Urinary bladder (tissue), 4 donors: ENCODE measurements around the gene F2RL3. TPM values are rescaled to one million over a fixed set of nuclear protein-coding genes. Genes with fewer than 3 reads are reported as not detected.

ENCODE experiments used
- DNase-seq: peaks from one replicate; pipeline ENCODE4 v3.0.0-alpha.2; 2015; ENCODE audit errors: extremely low spot score
- H3K27ac ChIP-seq: one replicate; pipeline ENCODE4 v1.5.1; 2013; ENCODE audit warnings: low read depth, mild to moderate bottlenecking, moderate library complexity
- H3K36me3 ChIP-seq: one replicate; pipeline ENCODE4 v1.6.1; 2013; ENCODE audit warnings: mild to moderate bottlenecking, moderate library complexity; ENCODE audit not compliant: insufficient read depth
- H3K4me1 ChIP-seq: one replicate; pipeline ENCODE4 v1.6.1; 2013; ENCODE audit warnings: mild to moderate bottlenecking, moderate library complexity; ENCODE audit not compliant: insufficient read depth
- H3K4me3 ChIP-seq: one replicate; pipeline ENCODE4 v1.5.1; 2013; ENCODE audit warnings: low read depth, low read length
- WGBS: extraction: QIAGEN DNeasy Blood & Tissue Kit; methylation state at CpG from one replicate; pipeline ENCODE4 v1.1.7; 2013; 5-methylcytosine and 5-hydroxymethylcytosine counted together
- polyA plus RNA-seq: library from polyadenylated mRNA; stranded (reverse); fragments of 200-250 nt; gene quantifications from one replicate; pipeline ENCODE4 v1.2.3, GENCODE V29; 2013
- total RNA-seq: library from RNA; depleted of rRNA; stranded (reverse); fragments of >200 nt; gene quantifications from one replicate; pipeline ENCODE4 v1.2.3, GENCODE V29; 2014
- donor health status: healthy with polysubstance abuse.
- donor health status: healthy.

The F2RL3 gene
- total and polyA plus RNA-seq, 2 donors, result 0.63 to 5.4 TPM

DNA sequence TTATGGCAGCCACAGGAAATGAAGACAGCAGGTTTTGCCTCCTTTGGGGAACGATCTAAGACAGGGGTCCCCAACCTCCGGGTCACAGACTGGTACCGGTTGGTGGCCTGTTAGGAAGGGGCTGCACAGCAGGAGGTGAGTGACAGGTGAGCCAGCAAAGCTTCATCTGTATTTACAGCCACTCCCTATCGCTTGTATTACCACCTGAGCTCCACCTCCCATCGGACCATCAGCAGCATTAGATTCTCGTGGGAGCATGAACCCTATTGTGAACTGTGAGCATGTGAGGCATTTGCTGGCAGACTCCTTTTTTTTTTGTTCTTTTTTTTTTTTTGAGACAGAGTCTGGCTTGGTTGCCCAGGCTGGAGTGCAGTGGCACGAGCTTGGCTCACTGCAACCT, 22.2 kb downstream of the F2RL3 start:
- Histone ChIP-seq H3K4me3 (no peak overlapping the region), H3K36me3 (no peaks in the 10 kb centered on the region), H3K4me1 (no peaks in the 10 kb centered on the region), H3K27ac (no peak overlapping the region)
- DNase-seq, result no peak
- WGBS, result 94% methylated on average over 7 of the region's 7 CpGs

DNA sequence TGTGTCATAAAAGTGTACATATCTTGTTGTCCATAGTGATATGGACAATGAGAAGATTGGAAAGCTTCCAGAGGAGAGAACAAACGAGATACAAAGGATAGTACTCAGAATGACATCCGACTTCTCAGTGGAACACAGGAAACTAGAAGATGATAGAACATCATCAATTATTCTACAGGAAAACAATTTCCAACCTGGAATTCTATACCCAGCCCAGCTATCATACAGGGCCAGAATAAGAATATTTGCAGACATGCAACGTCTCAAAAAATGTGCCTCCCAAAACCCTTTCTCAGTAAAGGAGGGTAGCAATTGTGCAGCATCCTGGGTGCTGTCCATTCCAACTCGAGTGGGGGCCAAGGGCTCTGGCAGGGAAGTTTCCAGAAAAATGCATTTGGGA, 24.0 kb downstream of the F2RL3 start:
- WGBS, result 84% methylated on average over 4 of the region's 4 CpGs
- no peaks in the 10 kb centered on the region for H3K4me1 ChIP-seq
- H3K36me3 ChIP-seq, result no peaks in the 10 kb centered on the region
- DNase-seq, result no peak
- H3K4me3 ChIP-seq, result no peak overlapping the region
- H3K27ac ChIP-seq, result no peak overlapping the region

DNA sequence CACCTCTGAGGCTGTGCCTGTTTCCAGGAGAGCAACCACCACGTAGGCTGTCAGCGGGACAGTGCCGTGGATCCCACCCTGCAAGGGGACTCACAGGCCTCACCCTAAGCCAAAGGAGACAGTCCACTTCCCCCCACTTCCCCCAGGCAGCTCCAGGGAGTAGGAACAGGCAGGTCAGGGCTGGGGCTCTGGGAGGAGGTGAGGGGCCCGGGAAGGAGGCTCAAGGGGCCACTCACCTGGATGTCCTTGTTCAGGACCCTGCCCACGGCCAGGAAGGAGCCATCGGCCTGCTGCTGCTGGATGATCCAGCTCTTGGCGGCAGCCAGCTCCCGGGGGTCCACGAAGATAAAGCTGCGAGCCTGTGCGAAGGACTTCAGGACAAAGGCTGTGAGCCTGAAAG, 25.6 kb downstream of the F2RL3 start:
- no peaks in the 10 kb centered on the region for H3K4me1 ChIP-seq
- H3K27ac ChIP-seq, result no peak overlapping the region
- H3K36me3 ChIP-seq, result no peaks in the 10 kb centered on the region
- no peak for DNase-seq
- H3K4me3 ChIP-seq, result no peak overlapping the region
- 94% methylated on average over 11 of the region's 11 CpGs for WGBS

DNA sequence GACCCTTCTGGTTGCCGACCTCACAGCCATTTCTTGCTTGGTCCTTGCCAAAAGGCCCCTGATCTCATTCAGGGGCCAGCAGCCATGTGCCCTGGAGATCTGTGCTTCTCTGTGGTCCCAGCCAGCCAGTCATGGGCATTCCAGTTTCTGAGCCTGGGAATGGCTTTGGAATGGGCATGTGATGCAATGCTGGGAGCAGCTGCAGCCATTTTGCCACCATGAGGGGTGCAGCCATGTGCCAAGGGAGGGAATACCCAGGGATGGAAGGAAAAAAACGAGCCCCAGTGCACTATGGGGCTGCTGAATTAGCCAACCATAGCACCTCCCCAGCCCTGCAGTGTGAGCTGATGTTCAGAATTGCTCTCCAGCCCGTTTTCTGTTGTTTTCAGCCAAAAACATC, 26.3 kb downstream of the F2RL3 start:
- Histone ChIP-seq H3K4me3 (no peak overlapping the region), H3K4me1 (no peaks in the 10 kb centered on the region), H3K27ac (no peak overlapping the region), H3K36me3 (no peaks in the 10 kb centered on the region)
- DNase-seq, result no peak
- 76% methylated on average over 3 of the region's 3 CpGs for WGBS

DNA sequence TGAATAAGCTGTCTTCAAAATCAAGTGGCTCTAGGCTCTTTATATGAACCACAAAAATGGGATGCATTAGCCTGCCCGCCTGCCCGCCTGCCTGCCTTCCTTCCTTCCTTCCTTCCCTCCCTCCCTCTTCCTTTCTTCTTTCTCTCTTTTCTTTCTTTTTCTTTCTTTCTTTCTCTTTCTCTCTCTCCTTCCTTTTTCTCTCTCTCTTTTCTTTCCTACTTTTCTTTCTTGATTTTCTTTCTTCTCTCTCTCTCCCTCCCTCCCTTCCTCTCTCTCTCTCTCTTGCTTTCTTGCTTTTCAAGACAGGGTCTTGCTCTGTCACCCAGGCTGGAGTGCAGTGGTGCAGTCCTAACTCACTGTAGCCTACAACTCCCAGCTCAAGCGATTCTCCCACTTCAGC, 26.9 kb downstream of the F2RL3 start:
- Histone ChIP-seq H3K4me1 (no peaks in the 10 kb centered on the region), H3K4me3 (no peak overlapping the region), H3K36me3 (no peaks in the 10 kb centered on the region), H3K27ac (no peak overlapping the region)
- 58% methylated on average over 3 of the region's 3 CpGs for WGBS
- DNase-seq, result no peak

DNA sequence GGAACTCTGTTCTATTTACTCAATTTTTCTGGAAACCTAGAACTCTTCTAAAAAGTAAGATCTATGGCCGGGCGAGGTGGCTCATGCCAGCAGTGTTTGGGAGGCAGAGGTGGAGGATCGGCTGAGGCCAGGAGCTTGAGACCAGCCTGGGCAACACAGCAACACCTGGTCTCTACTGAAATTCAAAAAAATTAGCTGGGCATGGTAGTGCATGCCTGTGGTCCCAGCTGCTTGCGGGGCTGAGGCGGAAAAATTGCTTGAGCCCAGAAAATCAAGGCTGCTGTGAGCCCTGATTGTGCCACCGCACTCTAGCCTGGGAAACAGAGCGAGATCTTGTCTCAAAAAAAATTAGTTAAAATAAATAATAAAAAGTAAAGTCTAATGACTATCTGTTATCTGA, 28.6 kb downstream of the F2RL3 start:
- WGBS, result 80% methylated on average over 7 of the region's 7 CpGs
- H3K4me1 ChIP-seq, result no peaks in the 10 kb centered on the region
- DNase-seq, result no peak
- no peaks in the 10 kb centered on the region for H3K36me3 ChIP-seq
- no peak overlapping the region for H3K4me3 ChIP-seq
- H3K27ac ChIP-seq, result no peak overlapping the region

DNA sequence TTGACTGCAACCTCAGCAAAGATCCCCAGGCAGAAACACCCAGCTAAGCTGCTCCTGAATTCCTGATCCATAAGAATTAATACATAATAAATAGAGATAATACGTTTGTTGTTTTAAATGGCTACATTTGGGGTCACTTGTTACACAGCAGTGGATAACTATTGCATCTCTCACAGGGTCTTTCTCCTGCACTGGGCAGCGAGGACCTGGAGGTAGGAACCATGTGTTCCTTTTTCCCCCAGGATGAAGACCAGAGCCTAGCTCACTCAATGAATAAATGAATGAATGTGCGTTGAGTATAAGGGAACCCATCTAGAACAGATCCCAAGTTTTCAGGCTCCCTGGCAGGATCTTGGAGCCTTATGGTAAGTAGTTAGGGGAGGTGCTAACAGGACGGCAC, 30.7 kb downstream of the F2RL3 start:
- Histone ChIP-seq H3K4me3 (no peak overlapping the region), H3K27ac (no peak overlapping the region), H3K36me3 (no peaks in the 10 kb centered on the region), H3K4me1 (no peaks in the 10 kb centered on the region)
- WGBS, result 82% methylated on average over 4 of the region's 4 CpGs
- no peak for DNase-seq

DNA sequence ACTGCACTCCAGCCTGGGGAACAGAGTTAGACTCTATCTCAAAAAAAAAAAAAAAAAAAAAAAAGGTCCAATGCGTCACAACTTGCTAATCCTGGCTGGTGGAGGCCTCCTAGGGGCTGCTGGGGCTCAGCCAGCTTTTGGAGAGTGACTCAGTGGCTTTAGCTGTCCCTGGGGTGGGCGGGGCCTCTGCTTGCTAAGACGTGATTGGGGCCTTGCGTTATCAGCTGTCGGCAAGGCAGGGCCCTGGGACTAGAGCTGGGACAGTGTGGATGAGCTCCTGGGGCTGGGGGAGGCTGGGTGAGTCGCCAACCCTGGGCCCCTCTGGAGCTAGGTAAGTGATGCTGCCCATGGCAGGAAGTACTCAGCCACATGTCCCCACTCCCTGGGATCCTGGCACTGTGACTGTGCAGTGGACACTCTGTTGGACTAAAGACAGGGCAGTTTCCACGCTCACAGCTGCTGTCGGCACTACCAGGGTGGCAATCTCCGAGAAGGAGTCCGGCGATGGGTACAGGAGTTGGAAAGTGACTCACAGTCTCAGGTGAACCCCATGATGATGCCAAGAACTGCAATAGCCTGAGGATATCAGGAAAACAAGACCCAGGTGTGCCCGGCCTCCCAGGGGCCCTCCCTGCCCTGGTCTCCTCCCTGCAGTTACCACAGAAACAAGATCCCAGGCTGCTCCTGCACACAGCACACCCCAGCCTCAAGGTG, 32.2 kb downstream of the F2RL3 start:
- no peak overlapping the region for H3K27ac ChIP-seq
- DNase-seq, result no peak
- no peak overlapping the region for H3K4me3 ChIP-seq
- no peaks in the 10 kb centered on the region for H3K36me3 ChIP-seq
- WGBS, result 67% methylated on average over 12 of the region's 12 CpGs
- H3K4me1 ChIP-seq, result no peaks in the 10 kb centered on the region

DNA sequence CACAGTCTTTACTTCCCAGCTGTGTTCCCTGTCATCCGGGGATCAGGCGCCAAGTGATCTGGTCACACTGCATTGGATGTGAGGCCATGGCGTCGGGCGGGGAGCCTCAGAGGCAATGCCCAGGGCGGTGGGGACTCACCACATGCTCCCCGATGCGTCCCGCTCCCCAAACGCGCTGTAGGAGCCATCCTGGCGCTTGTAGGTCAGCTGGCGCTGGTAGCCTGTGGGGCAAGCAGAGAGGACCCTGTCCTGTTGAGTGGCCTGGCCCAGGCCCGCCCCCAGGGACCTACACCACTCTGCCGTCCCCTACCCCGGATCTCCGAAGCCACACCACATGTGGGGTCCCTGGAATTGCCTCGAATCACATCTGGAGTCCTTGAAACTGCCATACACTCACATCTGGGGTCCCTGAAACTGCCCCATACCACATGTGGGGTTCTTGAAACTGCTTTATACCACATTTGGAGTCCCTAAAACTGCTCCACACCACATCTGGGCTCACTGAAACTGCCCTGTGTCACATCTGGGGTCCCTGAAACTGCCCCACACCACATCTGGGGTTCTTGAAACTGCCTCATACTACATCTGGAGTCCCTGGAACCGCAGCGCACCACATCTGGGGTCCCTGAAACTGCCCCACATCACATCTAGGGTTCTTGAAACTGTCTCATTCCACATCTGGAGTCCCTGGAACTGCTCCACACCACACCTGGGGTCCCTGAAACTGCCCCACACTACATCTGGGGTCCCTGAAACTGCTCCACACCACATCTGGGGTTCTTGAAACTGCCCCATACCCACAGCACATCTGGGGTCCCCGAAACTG, 33.2 kb downstream of the F2RL3 start:
- 89% methylated on average over 21 of the region's 21 CpGs for WGBS
- DNase-seq, result no peak
- Histone ChIP-seq H3K4me3 (no peak overlapping the region), H3K36me3 (no peaks in the 10 kb centered on the region), H3K27ac (no peak overlapping the region), H3K4me1 (no peaks in the 10 kb centered on the region)

DNA sequence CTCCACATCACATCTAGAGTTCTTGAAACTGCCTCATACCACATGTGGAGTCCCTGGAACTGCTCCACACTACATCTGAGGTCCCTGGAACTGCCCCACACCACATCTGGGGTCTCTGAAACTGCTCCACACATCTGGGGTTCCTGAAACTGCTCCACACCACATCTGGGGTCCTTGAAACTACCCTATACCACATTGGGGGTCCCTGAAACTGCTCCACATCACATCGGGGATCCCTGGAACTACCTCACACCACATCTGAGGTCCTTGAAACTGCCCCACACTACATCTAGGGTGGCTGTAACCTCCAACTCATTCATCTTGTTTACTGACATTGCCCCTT, 33.8 kb downstream of the F2RL3 start:
- 93% methylated on average over 1 of the region's 1 CpG for WGBS
- DNase-seq, result no peak
- H3K27ac ChIP-seq, result no peak overlapping the region
- no peaks in the 10 kb centered on the region for H3K4me1 ChIP-seq
- no peaks in the 10 kb centered on the region for H3K36me3 ChIP-seq
- no peak overlapping the region for H3K4me3 ChIP-seq

DNA sequence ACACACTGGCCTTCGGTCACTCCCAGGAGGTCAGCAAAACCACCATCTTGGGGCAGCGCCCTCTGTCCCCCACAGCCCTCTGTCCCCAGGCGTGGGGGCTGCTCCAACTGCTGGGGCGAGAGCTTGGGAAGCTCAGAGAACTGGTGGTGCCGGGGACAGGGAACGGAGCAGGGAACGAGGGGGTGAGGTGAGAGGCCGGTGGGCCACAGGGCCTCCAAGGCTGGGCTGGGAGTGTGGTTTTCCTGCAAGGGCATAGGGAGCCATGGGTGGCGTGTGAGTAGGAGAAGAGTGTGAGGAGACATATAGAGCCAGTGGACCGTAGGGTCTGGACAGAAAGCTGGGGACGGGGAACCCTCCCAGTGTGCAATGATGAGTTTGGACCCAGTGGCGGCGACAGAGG, 34.1 kb downstream of the F2RL3 start:
- Histone ChIP-seq H3K4me3 (no peak overlapping the region), H3K27ac (no peak overlapping the region), H3K36me3 (no peaks in the 10 kb centered on the region), H3K4me1 (no peaks in the 10 kb centered on the region)
- WGBS, result 96% methylated on average over 13 of the region's 13 CpGs
- no peak for DNase-seq

DNA sequence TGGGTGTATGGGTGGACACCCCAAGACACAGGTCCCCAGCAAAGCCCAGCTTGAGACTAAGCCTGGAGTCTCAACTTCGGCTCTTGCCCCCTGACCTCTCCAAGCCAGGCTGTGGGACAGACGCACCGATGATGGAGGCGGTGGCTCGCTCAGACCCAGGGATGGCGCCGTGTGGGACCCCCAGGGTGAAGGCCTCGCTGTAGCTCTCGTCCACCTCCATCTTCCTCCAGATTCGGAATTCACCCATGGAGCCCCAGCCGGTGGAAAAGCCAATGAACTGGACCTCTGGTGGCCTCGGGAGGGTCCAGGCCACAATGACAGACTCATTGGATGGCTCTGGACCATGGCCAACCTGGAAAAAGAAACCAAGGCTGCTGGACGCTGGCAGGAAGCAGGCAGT, 39.1 kb downstream of the F2RL3 start:
- H3K27ac ChIP-seq, result no peak overlapping the region
- no peak for DNase-seq
- no peak overlapping the region for H3K4me3 ChIP-seq
- H3K36me3 ChIP-seq, result no peaks in the 10 kb centered on the region
- H3K4me1 ChIP-seq, result no peaks in the 10 kb centered on the region
- WGBS, result 93% methylated on average over 13 of the region's 13 CpGs

DNA sequence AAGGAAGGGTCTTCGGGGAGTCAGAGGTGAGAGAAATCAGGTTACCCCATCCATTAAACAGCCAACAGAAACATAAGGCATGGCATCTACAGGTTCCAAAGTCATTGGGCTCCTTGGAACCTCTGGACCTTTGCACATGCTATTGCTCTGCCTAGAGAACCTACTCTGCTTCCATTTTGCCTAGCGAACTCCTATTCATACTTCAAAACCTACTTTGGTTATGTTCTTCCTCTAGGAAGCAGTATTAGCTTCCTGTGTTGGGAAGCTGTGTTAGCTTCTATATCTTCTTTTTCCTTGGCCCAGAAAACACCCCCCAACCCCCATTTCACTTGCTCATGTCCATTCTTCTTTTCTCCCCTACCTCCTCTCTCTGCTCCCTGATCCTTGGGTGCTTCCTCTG, 39.6 kb downstream of the F2RL3 start:
- no peak for DNase-seq
- Histone ChIP-seq H3K4me3 (no peak overlapping the region), H3K27ac (no peak overlapping the region), H3K36me3 (no peaks in the 10 kb centered on the region), H3K4me1 (no peaks in the 10 kb centered on the region)
- 94% methylated on average over 2 of the region's 2 CpGs for WGBS

DNA sequence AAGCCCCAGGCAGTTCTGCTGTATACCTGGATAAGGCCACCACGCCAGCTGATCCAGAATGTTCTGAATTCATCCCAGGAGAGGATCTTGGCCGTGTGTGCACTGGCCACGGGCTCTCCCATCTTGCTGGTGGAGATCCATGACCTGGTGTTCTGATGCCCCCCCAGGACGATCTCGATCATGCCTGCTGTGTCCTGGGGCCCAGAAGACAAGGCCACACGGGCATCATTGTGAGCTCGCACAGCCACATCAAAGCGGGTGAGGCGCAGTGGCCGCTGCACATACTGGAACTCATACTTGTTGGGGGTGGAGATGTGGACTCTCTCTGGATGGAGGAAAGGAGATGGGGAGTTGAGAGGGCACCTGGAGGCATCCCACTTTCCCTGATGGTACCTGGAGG, 40.1 kb downstream of the F2RL3 start:
- no peak overlapping the region for H3K27ac ChIP-seq
- no peak overlapping the region for H3K4me3 ChIP-seq
- H3K36me3 ChIP-seq, result no peaks in the 10 kb centered on the region
- WGBS, result 96% methylated on average over 10 of the region's 10 CpGs
- H3K4me1 ChIP-seq, result no peaks in the 10 kb centered on the region
- no peak for DNase-seq
